T-helper 22 cell (primary cell): ENCODE measurements around the gene KIAA1217.

Source experiments
- DNase-seq: peaks from one replicate; pipeline ENCODE4 v3.0.0-alpha.2; 2020; ENCODE audit warnings: low read depth

The KIAA1217 gene

GRCh38 chr10:24596217-24596930 is 387.4 kb downstream of the KIAA1217 start:
- no peak for DNase-seq

GRCh38 chr10:24597426-24597825 is 388.5 kb downstream of the KIAA1217 start:
- DNase-seq, result no peak
